Astrocyte of the spinal cord (primary cell): ENCODE data around the gene KDM4C.

Source experiments
- DNase-seq: peaks from one replicate; pipeline ENCODE4 v3.0.0; 2011; ENCODE audit warnings: low read depth, low spot score
- H3K4me3 ChIP-seq: 2 replicates; pipeline ENCODE4 v1.5.1; 2011; ENCODE audit warnings: low read depth, mild to moderate bottlenecking, low read length, moderate library complexity
- CTCF ChIP-seq: IDR thresholded peaks from 2 replicates; pipeline ENCODE4 v1.5.1; 2012; ENCODE audit warnings: low read depth, mild to moderate bottlenecking, low read length, inconsistent platforms
- in situ Hi-C: cut with HindIII; loops from 2 replicates; pipeline ENCODE4 v1.10.0; 2017; ENCODE audit warnings: low sequenced_read_pairs

The KDM4C gene

GRCh38 chr9:7073706-7074105, 315.9 kb downstream of the KDM4C start:
- no peak for TF ChIP-seq CTCF
- in situ Hi-C loops: no loop called here
- H3K4me3 ChIP-seq: no peak overlapping the region
- DNase-seq: no peak

- no peak for TF ChIP-seq CTCF
- DNase-seq: no peak
- in situ Hi-C loops: no loop called here
- H3K4me3 ChIP-seq: no peak overlapping the region
Observed at GRCh38 chr9:7075154-7075553, 317.4 kb downstream of the KDM4C start.

GRCh38 chr9:7079051-7079450, 321.3 kb downstream of the KDM4C start:
- H3K4me3 ChIP-seq: no peak overlapping the region
- DNase-seq: no peak
- TF ChIP-seq CTCF: no peak
- in situ Hi-C loops: no loop called here

- no peak for TF ChIP-seq CTCF
- H3K4me3 ChIP-seq: no peak overlapping the region
- no peak for DNase-seq
- in situ Hi-C loops: no loop called here
Observed at GRCh38 chr9:7081065-7081600, 323.4 kb downstream of the KDM4C start.

GRCh38 chr9:7083192-7083591, 325.4 kb downstream of the KDM4C start:
- in situ Hi-C loops: no loop called here
- no peak for DNase-seq
- no peak for TF ChIP-seq CTCF
- H3K4me3 ChIP-seq: no peak overlapping the region

GRCh38 chr9:7085357-7085756, 327.6 kb downstream of the KDM4C start:
- TF ChIP-seq CTCF: no peak
- no peak overlapping the region for H3K4me3 ChIP-seq
- in situ Hi-C loops: no loop called here
- no peak for DNase-seq

- no peak for TF ChIP-seq CTCF
- H3K4me3 ChIP-seq: no peak overlapping the region
- in situ Hi-C loops: no loop called here
- no peak for DNase-seq
Observed at GRCh38 chr9:7086389-7086788, 328.6 kb downstream of the KDM4C start.
